SJSA1 (cell line): ENCODE results near the gene CACNA1A. TPM values are rescaled to one million over a fixed set of nuclear protein-coding genes. Genes with fewer than 3 reads are reported as not detected.

Source experiments
- DNase-seq, 2 experiments: peaks; one replicate each; pipeline ENCODE4 v3.0.0-alpha.2; 2015 to 2020; ENCODE audit warnings: low spot score in 2 of 2, low read depth in 1 of 2
- H3K27ac ChIP-seq: fragments of 250-450 bp; sonication (Bioruptor Pico); 2 replicates; pipeline ENCODE4 v1.5.1; 2020; ENCODE audit warnings: mild to moderate bottlenecking, moderate library complexity
- H3K27me3 ChIP-seq: fragments of 250-450 bp; sonication (Bioruptor Pico); replicated peaks from 2 replicates; pipeline ENCODE4 v1.5.1; 2020; ENCODE audit warnings: mild to moderate bottlenecking, moderate library complexity
- H3K36me3 ChIP-seq: fragments of 250-450 bp; sonication (Bioruptor Pico); 2 replicates; pipeline ENCODE4 v1.5.1; 2020; ENCODE audit warnings: mild to moderate bottlenecking
- H3K4me1 ChIP-seq: fragments of 250-450 bp; sonication (Bioruptor Pico); replicated peaks from 2 replicates; pipeline ENCODE4 v1.6.1; 2021; ENCODE audit warnings: mild to moderate bottlenecking
- H3K4me3 ChIP-seq: fragments of 250-450 bp; sonication (Bioruptor Pico); 2 replicates; pipeline ENCODE4 v1.5.1; 2020; ENCODE audit warnings: mild to moderate bottlenecking
- H3K9me3 ChIP-seq: fragments of 250-450 bp; sonication (Bioruptor Pico); replicated peaks from 2 replicates; pipeline ENCODE4 v1.5.1; 2020; ENCODE audit warnings: mild to moderate bottlenecking
- total RNA-seq: library from RNA; depleted of rRNA; stranded (reverse); fragments of >200 nt; shearing (Covaris generic); gene quantifications from 2 replicates; pipeline ENCODE4 v1.2.3, GENCODE V29; 2014

CACNA1A gene
- total RNA-seq, 1 experiment from 2014 or later = not detected

- Histone ChIP-seq H3K27ac (no peak overlapping the region), H3K4me1 (no peaks in the 10 kb centered on the region), H3K9me3 (0 out of 2 replicates have a peak, but pooled peaks cover 3% of the 10 kb centered on the region), H3K36me3 (no peaks in the 10 kb centered on the region), H3K27me3 (peaks cover 5% of the 10 kb centered on the region; the same call in 1 of the 2 replicates), H3K4me3 (no peak overlapping the region)
- no peak for DNase-seq
Measured at GRCh38 chr19:13356686-13357280, 149.5 kb downstream of the CACNA1A start.

- Histone ChIP-seq H3K4me1 (no peaks in the 10 kb centered on the region), H3K27me3 (0 out of 2 replicates have a peak, but pooled peaks cover 5% of the 10 kb centered on the region), H3K4me3 (no peak overlapping the region), H3K27ac (no peak overlapping the region), H3K36me3 (no peaks in the 10 kb centered on the region), H3K9me3 (0 out of 2 replicates have a peak, but pooled peaks cover 3% of the 10 kb centered on the region)
- DNase-seq = no peak
Measured at GRCh38 chr19:13356185-13356584, 150.1 kb downstream of the CACNA1A start.

GRCh38 chr19:13355356-13355755 is 150.9 kb downstream of the CACNA1A start:
- Histone ChIP-seq H3K4me3 (no peak overlapping the region), H3K27ac (no peak overlapping the region), H3K27me3 (0 out of 2 replicates have a peak, but pooled peaks cover 3% of the 10 kb centered on the region), H3K9me3 (0 out of 2 replicates have a peak, but pooled peaks cover 3% of the 10 kb centered on the region), H3K4me1 (no peaks in the 10 kb centered on the region), H3K36me3 (no peaks in the 10 kb centered on the region)
- DNase-seq = no peak

- DNase-seq = no peak
- Histone ChIP-seq H3K36me3 (no peaks in the 10 kb centered on the region), H3K27ac (no peak overlapping the region), H3K4me1 (no peaks in the 10 kb centered on the region), H3K4me3 (no peak overlapping the region), H3K27me3 (0 out of 2 replicates have a peak, but pooled peaks cover 3% of the 10 kb centered on the region), H3K9me3 (0 out of 2 replicates have a peak, but pooled peaks cover 4% of the 10 kb centered on the region)
Measured at GRCh38 chr19:13353625-13354024, 152.7 kb downstream of the CACNA1A start.

GRCh38 chr19:13350759-13351158 is 155.5 kb downstream of the CACNA1A start:
- Histone ChIP-seq H3K9me3 (0 out of 2 replicates have a peak, but pooled peaks cover 4% of the 10 kb centered on the region), H3K4me1 (no peaks in the 10 kb centered on the region), H3K27ac (no peak overlapping the region), H3K4me3 (no peak overlapping the region), H3K36me3 (no peaks in the 10 kb centered on the region), H3K27me3 (0 out of 2 replicates have a peak, but pooled peaks cover 3% of the 10 kb centered on the region)
- no peak for DNase-seq

- no peaks in the 10 kb centered on the region for H3K4me1 ChIP-seq
- H3K9me3 ChIP-seq = 0 out of 2 replicates have a peak, but pooled peaks cover 4% of the 10 kb centered on the region
- no peak overlapping the region for H3K4me3 ChIP-seq
- no peak for DNase-seq
- H3K27me3 ChIP-seq = 0 out of 2 replicates have a peak, but pooled peaks cover 3% of the 10 kb centered on the region
- H3K36me3 ChIP-seq = no peaks in the 10 kb centered on the region
- no peak overlapping the region for H3K27ac ChIP-seq
Measured at GRCh38 chr19:13350072-13350471, 156.2 kb downstream of the CACNA1A start.

- H3K27ac ChIP-seq = no peak overlapping the region
- H3K9me3 ChIP-seq = 0 out of 2 replicates have a peak, but pooled peaks cover 4% of the 10 kb centered on the region
- no peaks in the 10 kb centered on the region for H3K36me3 ChIP-seq
- no peaks in the 10 kb centered on the region for H3K4me1 ChIP-seq
- no peak for DNase-seq
- no peak overlapping the region for H3K4me3 ChIP-seq
- no peaks in the 10 kb centered on the region for H3K27me3 ChIP-seq
Measured at GRCh38 chr19:13347367-13347766, 158.9 kb downstream of the CACNA1A start.

GRCh38 chr19:13343514-13343913 is 162.8 kb downstream of the CACNA1A start:
- H3K4me3 ChIP-seq = no peak overlapping the region
- no peak for DNase-seq
- H3K9me3 ChIP-seq = no peaks in the 10 kb centered on the region
- no peak overlapping the region for H3K27ac ChIP-seq
- H3K4me1 ChIP-seq = no peaks in the 10 kb centered on the region
- no peaks in the 10 kb centered on the region for H3K36me3 ChIP-seq
- H3K27me3 ChIP-seq = no peaks in the 10 kb centered on the region

GRCh38 chr19:13342672-13343071 is 163.6 kb downstream of the CACNA1A start:
- Histone ChIP-seq H3K4me3 (no peak overlapping the region), H3K36me3 (no peaks in the 10 kb centered on the region), H3K27ac (no peak overlapping the region), H3K27me3 (no peaks in the 10 kb centered on the region), H3K9me3 (no peaks in the 10 kb centered on the region), H3K4me1 (no peaks in the 10 kb centered on the region)
- no peak for DNase-seq

GRCh38 chr19:13339869-13340268 is 166.4 kb downstream of the CACNA1A start:
- DNase-seq = no peak
- Histone ChIP-seq H3K27ac (no peak overlapping the region), H3K27me3 (no peaks in the 10 kb centered on the region), H3K4me3 (no peak overlapping the region), H3K36me3 (no peaks in the 10 kb centered on the region), H3K4me1 (no peaks in the 10 kb centered on the region), H3K9me3 (no peaks in the 10 kb centered on the region)

GRCh38 chr19:13337181-13337580 is 169.1 kb downstream of the CACNA1A start:
- no peak overlapping the region for H3K4me3 ChIP-seq
- H3K36me3 ChIP-seq = no peaks in the 10 kb centered on the region
- no peaks in the 10 kb centered on the region for H3K4me1 ChIP-seq
- no peaks in the 10 kb centered on the region for H3K27me3 ChIP-seq
- DNase-seq = no peak
- H3K9me3 ChIP-seq = 0 out of 2 replicates have a peak, but pooled peaks cover 2% of the 10 kb centered on the region
- no peak overlapping the region for H3K27ac ChIP-seq

- Histone ChIP-seq H3K36me3 (no peaks in the 10 kb centered on the region), H3K4me3 (no peak overlapping the region), H3K4me1 (no peaks in the 10 kb centered on the region), H3K27me3 (peaks cover 4% of the 10 kb centered on the region; the same call in 1 of the 2 replicates), H3K27ac (no peak overlapping the region), H3K9me3 (0 out of 2 replicates have a peak, but pooled peaks cover 2% of the 10 kb centered on the region)
- DNase-seq = no peak
Measured at GRCh38 chr19:13334801-13335481, 171.3 kb downstream of the CACNA1A start.

GRCh38 chr19:13330285-13330684 is 176.0 kb downstream of the CACNA1A start:
- H3K36me3 ChIP-seq = no peaks in the 10 kb centered on the region
- no peaks in the 10 kb centered on the region for H3K4me1 ChIP-seq
- DNase-seq = no peak
- H3K4me3 ChIP-seq = no peak overlapping the region
- peaks cover 4% of the 10 kb centered on the region; the same call in 1 of the 2 replicates for H3K27me3 ChIP-seq
- 0 out of 2 replicates have a peak, but pooled peaks cover 2% of the 10 kb centered on the region for H3K9me3 ChIP-seq
- H3K27ac ChIP-seq = no peak overlapping the region

GRCh38 chr19:13329766-13330165 is 176.5 kb downstream of the CACNA1A start:
- no peaks in the 10 kb centered on the region for H3K36me3 ChIP-seq
- H3K27ac ChIP-seq = no peak overlapping the region
- H3K9me3 ChIP-seq = 0 out of 2 replicates have a peak, but pooled peaks cover 2% of the 10 kb centered on the region
- peaks cover 4% of the 10 kb centered on the region; the same call in 1 of the 2 replicates for H3K27me3 ChIP-seq
- no peaks in the 10 kb centered on the region for H3K4me1 ChIP-seq
- DNase-seq = no peak
- no peak overlapping the region for H3K4me3 ChIP-seq
